Measurements from ENCODE around the gene PTPRK.

PTPRK gene

DNA sequence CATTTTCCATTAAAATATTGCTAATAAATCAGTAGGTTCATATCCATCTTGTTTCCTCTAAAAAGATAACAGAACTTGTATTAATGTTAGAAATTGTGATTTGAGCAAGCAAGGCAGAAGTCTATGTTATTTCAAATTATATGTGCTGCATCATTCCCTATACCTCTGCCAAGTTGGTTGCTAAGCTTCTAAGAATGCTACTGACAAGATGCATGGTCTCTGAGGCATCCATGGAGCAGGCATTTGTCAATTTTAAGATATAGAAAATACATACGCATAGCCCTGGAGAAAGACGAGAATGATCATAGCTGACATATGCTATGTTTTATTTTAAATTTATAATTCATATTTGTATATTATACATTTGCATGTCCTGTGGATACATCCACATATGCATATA lies 451.2 kb downstream of the PTPRK start:
- H3K4me1 ChIP-seq (ENCODE audit: control insufficient read depth in 1 of 2, insufficient read depth in 1 of 2, low read depth in 1 of 2, low read length in 1 of 2), result no peaks in the 10 kb centered on the region
- no peak overlapping the region for H3K4me3 ChIP-seq (ENCODE audit: low read depth in 1 of 2, low read length in 1 of 2)
- H3K9me3 ChIP-seq, result no peaks in the 10 kb centered on the region
- no peak overlapping the region for H3K27ac ChIP-seq
- no peak for TF ChIP-seq CTCF (IDR thresholded peaks at IDR 0.05)
- H3K27me3 ChIP-seq, result no peaks in the 10 kb centered on the region
- H3K36me3 ChIP-seq, result no peaks in the 10 kb centered on the region

DNA sequence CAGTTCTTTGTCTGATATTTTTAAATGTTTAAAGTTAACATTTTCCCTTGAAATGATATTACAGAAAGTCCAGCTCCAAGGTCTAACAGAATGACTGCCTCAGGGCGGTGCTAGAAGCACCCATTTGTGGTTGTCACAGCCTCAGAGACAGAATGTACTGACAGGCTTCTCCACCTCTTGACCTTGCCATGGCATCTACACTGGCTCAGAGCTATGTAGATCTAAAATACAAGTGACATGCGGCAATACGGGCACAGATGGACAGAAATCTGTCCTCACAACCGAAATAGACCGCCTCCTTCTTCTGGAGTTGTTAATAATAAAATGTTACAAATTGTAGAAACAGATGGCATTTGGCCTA lies 452.3 kb downstream of the PTPRK start:
- TF ChIP-seq CTCF (IDR thresholded peaks at IDR 0.05), result no peak
- no peaks in the 10 kb centered on the region for H3K9me3 ChIP-seq
- H3K27me3 ChIP-seq, result no peaks in the 10 kb centered on the region
- H3K4me3 ChIP-seq (ENCODE audit: low read depth in 1 of 2, low read length in 1 of 2), result no peak overlapping the region
- H3K27ac ChIP-seq, result no peak overlapping the region
- no peaks in the 10 kb centered on the region for H3K4me1 ChIP-seq (ENCODE audit: control insufficient read depth in 1 of 2, insufficient read depth in 1 of 2, low read depth in 1 of 2, low read length in 1 of 2)
- H3K36me3 ChIP-seq, result no peaks in the 10 kb centered on the region

GRCh38 chr6:128067446-128068118 lies 452.8 kb downstream of the PTPRK start:
- Histone ChIP-seq H3K9me3 (no peaks in the 10 kb centered on the region), H3K4me1 (ENCODE audit: control insufficient read depth in 1 of 2, insufficient read depth in 1 of 2, low read depth in 1 of 2, low read length in 1 of 2) (no peaks in the 10 kb centered on the region), H3K4me3 (ENCODE audit: low read depth in 1 of 2, low read length in 1 of 2) (no peak overlapping the region), H3K27ac (no peak overlapping the region), H3K36me3 (no peaks in the 10 kb centered on the region), H3K27me3 (no peaks in the 10 kb centered on the region)
- TF ChIP-seq CTCF (IDR thresholded peaks at IDR 0.05), result no peak

DNA sequence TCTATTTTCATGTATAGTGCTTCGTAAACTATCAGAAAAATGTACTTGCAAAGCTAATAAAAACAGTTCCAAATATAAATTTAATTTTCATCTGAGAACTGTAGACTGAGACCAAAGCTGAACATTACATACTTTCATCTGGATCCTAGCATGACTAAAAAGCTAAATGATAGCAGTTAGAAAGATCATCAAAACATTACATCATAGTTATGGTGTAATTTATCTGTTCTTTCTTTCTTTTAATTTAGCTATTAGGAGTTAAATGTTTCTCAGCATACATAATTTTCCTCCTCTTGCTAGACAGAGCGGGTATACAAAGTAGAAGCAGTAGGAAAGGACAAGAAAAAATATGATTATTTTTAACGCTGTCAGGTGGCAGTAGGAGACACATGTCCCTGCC lies 455.3 kb downstream of the PTPRK start:
- H3K4me1 ChIP-seq (ENCODE audit: control insufficient read depth in 1 of 2, insufficient read depth in 1 of 2, low read depth in 1 of 2, low read length in 1 of 2), result no peaks in the 10 kb centered on the region
- no peak for TF ChIP-seq CTCF (IDR thresholded peaks at IDR 0.05)

GRCh38 chr6:128064540-128064895 lies 455.9 kb downstream of the PTPRK start:
- no peak for TF ChIP-seq CTCF (IDR thresholded peaks at IDR 0.05)
- Histone ChIP-seq H3K4me3 (ENCODE audit: low read depth in 1 of 2, low read length in 1 of 2) (no peak overlapping the region), H3K9me3 (no peaks in the 10 kb centered on the region), H3K36me3 (no peaks in the 10 kb centered on the region), H3K27ac (no peak overlapping the region), H3K4me1 (ENCODE audit: control insufficient read depth in 1 of 2, insufficient read depth in 1 of 2, low read depth in 1 of 2, low read length in 1 of 2) (no peaks in the 10 kb centered on the region), H3K27me3 (no peaks in the 10 kb centered on the region)

More for the DNA sequence above, 455.3 kb downstream of the PTPRK start:
- no peaks in the 10 kb centered on the region for H3K27me3 ChIP-seq
- no peak overlapping the region for H3K27ac ChIP-seq
- H3K4me3 ChIP-seq (ENCODE audit: low read depth in 1 of 2, low read length in 1 of 2), result no peak overlapping the region
- no peaks in the 10 kb centered on the region for H3K36me3 ChIP-seq
- no peaks in the 10 kb centered on the region for H3K9me3 ChIP-seq

All from neutrophil (primary cell).